A204.1 (cell line): ENCODE measurements around the gene PLB1.

ENCODE experiments used
- FAIRE-seq: peaks from 2 replicates; lab custom pipeline; 2012; peaks lifted over from hg19 to GRCh38; lab: Jason Lieb, UNC

PLB1 gene

GRCh38 chr2:28495551-28496250, at the start of gene PLB1:
Gene PLB1 (plus strand): TSS chr2:28496060. CDS start chr2:28496115, 55 bp downstream.
- FAIRE-seq: no peak

GRCh38 chr2:28446531-28446930, 49.3 kb upstream of the PLB1 start:
- FAIRE-seq: no peak

GRCh38 chr2:28447086-28447485, 48.8 kb upstream of the PLB1 start:
- no peak for FAIRE-seq

GRCh38 chr2:28447943-28448792, 47.7 kb upstream of the PLB1 start:
- no peak for FAIRE-seq

- FAIRE-seq: no peak
Measured at GRCh38 chr2:28448793-28449100, 47.1 kb upstream of the PLB1 start.

GRCh38 chr2:28449126-28449487, 46.8 kb upstream of the PLB1 start:
- no peak for FAIRE-seq

GRCh38 chr2:28449488-28450395, 46.1 kb upstream of the PLB1 start:
- no peak for FAIRE-seq

- no peak for FAIRE-seq
Measured at GRCh38 chr2:28450901-28451565, 44.8 kb upstream of the PLB1 start.

GRCh38 chr2:28451793-28452533, 43.9 kb upstream of the PLB1 start:
- FAIRE-seq: no peak

- FAIRE-seq: no peak
Measured at GRCh38 chr2:28452534-28453081, 43.3 kb upstream of the PLB1 start.

- FAIRE-seq: no peak
Measured at GRCh38 chr2:28453396-28453795, 42.5 kb upstream of the PLB1 start.

- no peak for FAIRE-seq
Measured at GRCh38 chr2:28454016-28454930, 41.6 kb upstream of the PLB1 start.

- no peak for FAIRE-seq
Measured at GRCh38 chr2:28457237-28457636, 38.6 kb upstream of the PLB1 start.

GRCh38 chr2:28461056-28461455, 34.8 kb upstream of the PLB1 start:
- no peak for FAIRE-seq

- FAIRE-seq: no peak
Measured at GRCh38 chr2:28462122-28462521, 33.7 kb upstream of the PLB1 start.

- FAIRE-seq: no peak
Measured at GRCh38 chr2:28463211-28463816, 32.5 kb upstream of the PLB1 start.

GRCh38 chr2:28463893-28464292, 32.0 kb upstream of the PLB1 start:
- FAIRE-seq: no peak

GRCh38 chr2:28465148-28465885, 30.5 kb upstream of the PLB1 start:
- no peak for FAIRE-seq

- no peak for FAIRE-seq
Measured at GRCh38 chr2:28469304-28469703, 26.6 kb upstream of the PLB1 start.
